Karpas-422 (cell line): ENCODE data around the gene WDR90. TPM values are rescaled to one million over a fixed set of nuclear protein-coding genes. Genes with fewer than 3 reads are reported as not detected.

ENCODE experiments used
- DNase-seq: peaks from one replicate; pipeline ENCODE4 v3.0.0-alpha.2; 2015
- H2AFZ ChIP-seq: fragments of 200-600 bp; sonication (generic); 2 replicates; pipeline ENCODE4 v1.6.1; 2014; ENCODE audit warnings: antibody characterized with exemption, low read length, mixed read lengths
- H3K27ac ChIP-seq: fragments of 200-600 bp; sonication (generic); 2 replicates; pipeline ENCODE4 v1.5.1; 2014; ENCODE audit warnings: mild to moderate bottlenecking, low read length, moderate library complexity
- H3K27me3 ChIP-seq: fragments of 200-600 bp; sonication (generic); 2 replicates; pipeline ENCODE4 v1.6.1; 2014; ENCODE audit warnings: low read length, mixed read lengths
- H3K36me3 ChIP-seq: fragments of 200-600 bp; sonication (generic); 2 replicates; pipeline ENCODE4 v1.6.1; 2014; ENCODE audit warnings: low read length, mixed read lengths; ENCODE audit not compliant: insufficient read depth
- H3K4me1 ChIP-seq: fragments of 200-600 bp; sonication (generic); 2 replicates; pipeline ENCODE4 v1.6.1; 2014; ENCODE audit warnings: mild to moderate bottlenecking, low read length, mixed read lengths
- H3K4me2 ChIP-seq: fragments of 200-600 bp; sonication (generic); 2 replicates; pipeline ENCODE4 v1.6.1; 2014; ENCODE audit warnings: low read length, low read depth, mild to moderate bottlenecking; ENCODE audit not compliant: poor library complexity, severe bottlenecking
- H3K4me3 ChIP-seq: fragments of 200-600 bp; sonication (generic); 2 replicates; pipeline ENCODE4 v1.5.1; 2014; ENCODE audit warnings: mild to moderate bottlenecking, antibody characterized with exemption, low read length, mixed read lengths
- H3K79me2 ChIP-seq: fragments of 200-600 bp; sonication (generic); 2 replicates; pipeline ENCODE4 v1.6.1; 2014; ENCODE audit warnings: mild to moderate bottlenecking, low read length, mixed read lengths
- H3K9ac ChIP-seq: fragments of 200-600 bp; sonication (generic); 2 replicates; pipeline ENCODE4 v1.6.0; 2014; ENCODE audit warnings: low read length
- H3K9me2 ChIP-seq: fragments of 200-600 bp; sonication (generic), shearing (Covaris generic); replicated peaks from 2 replicates; pipeline ENCODE4 v1.6.0; 2014; ENCODE audit warnings: mild to moderate bottlenecking, low read length, moderate library complexity; ENCODE audit not compliant: insufficient read depth
- H3K9me3 ChIP-seq: fragments of 300-700, 200-600 bp; sonication (generic); 2 replicates; pipeline ENCODE4 v1.6.1; 2014; ENCODE audit warnings: low read length, mixed read lengths
- H4K20me1 ChIP-seq: fragments of 200-600 bp; sonication (generic); 2 replicates; pipeline ENCODE4 v1.6.1; 2014; ENCODE audit warnings: mild to moderate bottlenecking, antibody characterized with exemption, low read length, low read depth; ENCODE audit not compliant: insufficient read depth
- total RNA-seq: library from RNA; depleted of rRNA; stranded (reverse); fragments of >200 nt; shearing (Covaris generic); gene quantifications from 2 replicates; pipeline ENCODE4 v1.2.3, GENCODE V29; 2014; ENCODE audit warnings: low replicate concordance

The WDR90 gene
- total RNA-seq, 1 experiment from 2014 or later = 37.2 TPM

GRCh38 chr16:676913-677312 lies 27.7 kb downstream of the WDR90 start:
- Histone ChIP-seq H3K4me3 (no peak overlapping the region), H4K20me1 (peaks cover 20% of the 10 kb centered on the region), H3K27me3 (no peaks in the 10 kb centered on the region), H3K4me2 (no peak overlapping the region), H3K79me2 (peaks cover 13% of the 10 kb centered on the region), H3K36me3 (no peaks in the 10 kb centered on the region; the same call in 1 of the 2 replicates), H2AFZ (no peak overlapping the region), H3K4me1 (peaks cover 15% of the 10 kb centered on the region), H3K9me2 (no peaks in the 10 kb centered on the region), H3K9me3 (no peaks in the 10 kb centered on the region), H3K27ac (no peak overlapping the region), H3K9ac (no peak overlapping the region)
- DNase-seq = no peak

GRCh38 chr16:677316-678190 lies 28.4 kb downstream of the WDR90 start:
- H3K4me2 ChIP-seq = no peak overlapping the region
- no peak for DNase-seq
- no peaks in the 10 kb centered on the region for H3K9me2 ChIP-seq
- peaks cover 4% of the 10 kb centered on the region; the same call in 1 of the 2 replicates for H3K36me3 ChIP-seq
- H3K4me1 ChIP-seq = peaks cover 21% of the 10 kb centered on the region
- H3K79me2 ChIP-seq = peaks cover 20% of the 10 kb centered on the region
- H4K20me1 ChIP-seq = peaks cover 20% of the 10 kb centered on the region
- H3K9me3 ChIP-seq = no peaks in the 10 kb centered on the region
- H2AFZ ChIP-seq = no peak overlapping the region
- H3K4me3 ChIP-seq = no peak overlapping the region
- H3K9ac ChIP-seq = no peak overlapping the region
- H3K27ac ChIP-seq = no peak overlapping the region
- H3K27me3 ChIP-seq = no peaks in the 10 kb centered on the region

DNA sequence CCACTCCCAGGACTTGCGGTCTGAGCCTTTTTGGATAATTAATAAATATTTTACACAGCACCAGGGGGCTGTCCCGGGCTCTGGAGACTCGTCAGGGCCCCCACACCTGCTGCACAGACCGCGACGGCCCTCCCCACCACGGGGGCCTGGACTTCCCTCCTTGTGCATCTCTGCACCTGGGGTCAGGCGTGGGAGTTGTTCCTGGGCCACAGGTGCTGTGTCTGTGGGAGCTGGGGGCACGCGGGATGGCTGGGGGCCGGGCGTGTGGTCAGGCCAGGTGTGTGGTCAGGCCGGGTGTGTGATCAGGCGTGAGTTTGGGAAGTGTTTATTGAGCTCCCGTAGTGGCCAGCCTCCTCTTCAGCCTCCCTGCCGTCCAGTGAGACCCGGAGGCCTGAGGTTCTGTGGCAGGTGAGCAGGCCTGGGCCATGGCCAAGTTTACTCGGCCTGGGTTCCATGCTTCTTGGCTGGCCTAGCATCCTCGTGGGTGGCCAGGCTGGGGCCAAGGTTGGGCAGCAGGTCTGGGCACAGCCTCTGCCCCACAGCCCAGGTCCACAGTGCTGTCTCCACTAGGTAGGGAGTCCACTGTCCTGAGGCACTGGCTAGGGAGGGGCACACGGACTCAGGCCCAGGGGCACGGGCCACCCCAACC lies 29.2 kb downstream of the WDR90 start:
- Histone ChIP-seq H3K79me2 (peaks cover 26% of the 10 kb centered on the region), H2AFZ (no peak overlapping the region), H3K4me1 (peaks cover 29% of the 10 kb centered on the region), H3K27ac (no peak overlapping the region), H3K9ac (no peak overlapping the region), H3K36me3 (peaks cover 4% of the 10 kb centered on the region; the same call in 1 of the 2 replicates), H3K27me3 (no peaks in the 10 kb centered on the region), H4K20me1 (peaks cover 20% of the 10 kb centered on the region), H3K9me3 (no peaks in the 10 kb centered on the region), H3K9me2 (no peaks in the 10 kb centered on the region), H3K4me3 (no peak overlapping the region), H3K4me2 (no peak overlapping the region)
- no peak for DNase-seq

- Histone ChIP-seq H3K4me1 (peaks cover 30% of the 10 kb centered on the region), H3K9ac (peak overlapping the region; percentile 41; the same call in 1 of the 2 replicates), H3K4me2 (peak overlapping the region; percentile 23), H3K36me3 (peaks cover 4% of the 10 kb centered on the region; the same call in 1 of the 2 replicates), H3K9me3 (no peaks in the 10 kb centered on the region), H3K9me2 (no peaks in the 10 kb centered on the region), H2AFZ (no peak overlapping the region), H3K79me2 (peaks cover 27% of the 10 kb centered on the region), H3K4me3 (no peak overlapping the region), H3K27me3 (no peaks in the 10 kb centered on the region), H3K27ac (no peak overlapping the region), H4K20me1 (peaks cover 20% of the 10 kb centered on the region)
- DNase-seq = peak; percentile 85
These were observed 30.0 kb downstream of the WDR90 start for GRCh38 chr16:678858-679813.

DNA sequence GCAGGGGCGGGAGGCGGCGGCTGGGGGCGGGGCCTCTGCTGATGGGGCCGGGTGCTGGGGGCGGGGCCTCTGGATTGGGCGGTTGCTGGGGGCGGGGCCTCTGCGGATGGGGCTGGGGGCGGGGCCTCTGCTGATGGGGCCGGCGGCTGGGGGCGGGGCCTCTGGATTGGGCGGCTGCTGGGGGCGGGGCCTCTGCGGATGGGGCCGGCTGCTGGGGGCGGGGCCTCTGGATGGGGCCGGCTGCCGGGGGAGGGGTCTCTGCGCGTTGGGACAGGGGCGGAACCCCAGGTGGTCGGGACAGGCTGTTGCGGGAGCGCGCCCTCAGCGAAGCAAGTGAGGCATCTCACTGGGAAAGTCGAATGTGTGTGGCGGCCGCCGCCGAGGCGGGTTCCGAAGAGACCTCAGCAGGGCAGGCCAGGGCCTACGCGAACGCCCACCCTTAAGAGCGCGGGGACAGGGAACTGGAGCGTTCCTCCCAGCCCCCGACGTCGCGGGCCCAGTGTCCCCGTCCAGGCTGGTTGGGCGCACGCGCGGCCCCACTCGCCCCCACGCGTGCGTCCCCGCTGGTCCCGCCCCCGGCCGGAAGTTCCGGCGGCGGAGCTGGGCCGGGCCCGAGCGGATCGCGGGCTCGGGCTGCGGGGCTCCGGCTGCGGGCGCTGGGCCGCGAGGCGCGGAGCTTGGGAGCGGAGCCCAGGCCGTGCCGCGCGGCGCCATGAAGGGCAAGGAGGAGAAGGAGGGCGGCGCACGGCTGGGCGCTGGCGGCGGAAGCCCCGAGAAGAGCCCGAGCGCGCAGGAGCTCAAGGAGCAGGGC lies 30.9 kb downstream of the WDR90 start, which contains the start of gene STUB1:
STUB1 (plus strand) TSS at position 597 of the 811 bp plus-strand sequence; CDS start at position 713, 116 bp downstream.
- no peaks in the 10 kb centered on the region for H3K9me2 ChIP-seq
- 0 out of 2 replicates have a peak, but pooled peaks cover 4% of the 10 kb centered on the region for H3K36me3 ChIP-seq
- peak within 1 kb of the TSS; percentile 93 for H3K4me2 ChIP-seq
- DNase-seq = peak; percentile 96
- H3K27ac ChIP-seq = peak within 1 kb of the TSS; percentile 75
- H3K27me3 ChIP-seq = no peaks in the 10 kb centered on the region
- peaks cover 27% of the 10 kb centered on the region for H3K79me2 ChIP-seq
- peak within 1 kb of the TSS; percentile 89 for H3K4me3 ChIP-seq
- no peak within 1 kb of the TSS for H2AFZ ChIP-seq
- peaks cover 30% of the 10 kb centered on the region for H3K4me1 ChIP-seq
- peaks cover 17% of the 10 kb centered on the region for H4K20me1 ChIP-seq
- H3K9ac ChIP-seq = peak within 1 kb of the TSS; percentile 96
- H3K9me3 ChIP-seq = no peaks in the 10 kb centered on the region

GRCh38 chr16:680625-680945 lies 31.4 kb downstream of the WDR90 start:
- H3K36me3 ChIP-seq = 0 out of 2 replicates have a peak, but pooled peaks cover 4% of the 10 kb centered on the region
- peaks cover 27% of the 10 kb centered on the region for H3K79me2 ChIP-seq
- H3K9me2 ChIP-seq = no peaks in the 10 kb centered on the region
- peak overlapping the region; percentile 96 for H3K9ac ChIP-seq
- peak overlapping the region; percentile 89 for H3K4me3 ChIP-seq
- peaks cover 30% of the 10 kb centered on the region for H3K4me1 ChIP-seq
- H2AFZ ChIP-seq = no peak overlapping the region
- no peaks in the 10 kb centered on the region for H3K9me3 ChIP-seq
- H3K27me3 ChIP-seq = no peaks in the 10 kb centered on the region
- peak overlapping the region; percentile 75 for H3K27ac ChIP-seq
- H3K4me2 ChIP-seq = peak overlapping the region; percentile 93
- H4K20me1 ChIP-seq = peaks cover 15% of the 10 kb centered on the region
- no peak for DNase-seq

DNA sequence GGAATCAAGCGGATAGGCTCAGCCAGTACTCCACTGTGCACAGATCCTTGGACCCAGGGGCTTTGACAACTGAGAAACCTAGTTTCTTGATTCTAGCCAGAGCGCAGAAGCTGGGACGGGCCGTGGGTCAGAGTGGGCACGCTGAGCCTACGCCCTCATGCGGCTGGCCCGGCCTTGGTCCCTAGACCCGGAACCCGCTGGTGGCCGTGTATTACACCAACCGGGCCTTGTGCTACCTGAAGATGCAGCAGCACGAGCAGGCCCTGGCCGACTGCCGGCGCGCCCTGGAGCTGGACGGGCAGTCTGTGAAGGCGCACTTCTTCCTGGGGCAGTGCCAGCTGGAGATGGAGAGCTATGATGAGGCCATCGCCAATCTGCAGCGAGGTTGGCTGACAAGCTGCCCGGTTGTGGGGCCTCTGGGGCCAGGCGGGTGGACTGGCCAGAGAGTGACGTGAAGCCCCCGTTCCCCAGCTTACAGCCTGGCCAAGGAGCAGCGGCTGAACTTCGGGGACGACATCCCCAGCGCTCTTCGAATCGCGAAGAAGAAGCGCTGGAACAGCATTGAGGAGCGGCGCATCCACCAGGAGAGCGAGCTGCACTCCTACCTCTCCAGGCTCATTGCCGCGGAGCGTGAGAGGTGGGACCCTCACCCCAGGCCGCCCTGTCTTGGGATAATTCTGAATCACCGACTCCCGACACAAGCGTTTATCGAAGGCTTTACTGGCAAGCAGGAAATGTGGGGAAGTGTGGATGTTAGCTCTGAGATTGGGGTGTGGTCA lies 32.0 kb downstream of the WDR90 start:
- Histone ChIP-seq H3K79me2 (peaks cover 27% of the 10 kb centered on the region), H3K4me1 (peaks cover 30% of the 10 kb centered on the region), H2AFZ (no peak overlapping the region), H4K20me1 (peaks cover 15% of the 10 kb centered on the region), H3K9me3 (no peaks in the 10 kb centered on the region), H3K4me2 (peak overlapping the region; percentile 93), H3K27me3 (no peaks in the 10 kb centered on the region), H3K9ac (peak overlapping the region; percentile 96), H3K4me3 (peak overlapping the region; percentile 89), H3K36me3 (0 out of 2 replicates have a peak, but pooled peaks cover 4% of the 10 kb centered on the region), H3K27ac (peak overlapping the region; percentile 75), H3K9me2 (no peaks in the 10 kb centered on the region)
- peak; percentile 71 for DNase-seq
